Endodermal cell (in vitro differentiated cells): Measurements from ENCODE around the gene CLINT1. TPM values are rescaled to one million over a fixed set of nuclear protein-coding genes. Genes with fewer than 3 reads are reported as not detected.
A peak's percentile ranks its signal among the peaks of the same experiment; 100 is the strongest.

Source experiments
- DNase-seq: peaks from one replicate; pipeline ENCODE4 v3.0.0-alpha.2; 2017
- H3K27ac ChIP-seq: 2 replicates; pipeline ENCODE4 v1.5.1; 2013; ENCODE audit warnings: mild to moderate bottlenecking, low read depth, low read length, moderate library complexity
- H3K27me3 ChIP-seq: 2 replicates; pipeline ENCODE4 v1.6.1; 2013; ENCODE audit warnings: mild to moderate bottlenecking, low read length, moderate library complexity; ENCODE audit not compliant: insufficient read depth, control insufficient read depth, poor library complexity, severe bottlenecking
- H3K36me3 ChIP-seq: 2 replicates; pipeline ENCODE4 v1.7.0; 2013; ENCODE audit warnings: mild to moderate bottlenecking, low read length, moderate library complexity; ENCODE audit not compliant: control insufficient read depth, insufficient read depth
- H3K4me1 ChIP-seq: one replicate; pipeline ENCODE4 v1.7.0; 2013; ENCODE audit warnings: low read length; ENCODE audit not compliant: control insufficient read depth, insufficient read depth
- H3K4me3 ChIP-seq: 2 replicates; pipeline ENCODE4 v1.5.1; 2013; ENCODE audit warnings: mild to moderate bottlenecking, low read length, moderate library complexity
- H3K9ac ChIP-seq: 2 replicates; pipeline ENCODE4 v1.6.1; 2013; ENCODE audit warnings: mild to moderate bottlenecking, low read length, moderate library complexity; ENCODE audit not compliant: poor library complexity, severe bottlenecking; ENCODE audit errors: extremely low read depth
- H3K9me3 ChIP-seq: 2 replicates; pipeline ENCODE4 v1.6.1; 2013; ENCODE audit warnings: mild to moderate bottlenecking, low read length, moderate library complexity; ENCODE audit not compliant: control insufficient read depth
- H3K27ac Mint-ChIP-seq: 2 replicates; pipeline ENCODE4 v1.8.0; 2020; ENCODE audit warnings: mixed read lengths
- H3K27me3 Mint-ChIP-seq: 2 replicates; pipeline ENCODE4 v1.8.0; 2021; ENCODE audit warnings: mild to moderate bottlenecking, mixed read lengths; ENCODE audit not compliant: insufficient read depth
- H3K36me3 Mint-ChIP-seq: 2 replicates; pipeline ENCODE4 v1.8.0; 2020; ENCODE audit warnings: low read depth, mixed read lengths
- H3K4me1 Mint-ChIP-seq: 2 replicates; pipeline ENCODE4 v1.8.0; 2020; ENCODE audit warnings: mixed read lengths
- H3K4me3 Mint-ChIP-seq: 2 replicates; pipeline ENCODE4 v1.8.0; 2020; ENCODE audit warnings: mild to moderate bottlenecking, moderate library complexity, mixed read lengths
- H3K9me3 Mint-ChIP-seq: 2 replicates; pipeline ENCODE4 v1.8.0; 2020; ENCODE audit warnings: mild to moderate bottlenecking, mixed read lengths
- WGBS, 2 experiments: methylation state at CpG; one replicate each; pipeline versions ENCODE4 v1.1.5 to v1.1.7; 2013; ENCODE audit warnings: missing lambda C conversion rate in 2 of 2, mixed read lengths in 1 of 2; ENCODE audit not compliant: insufficient coverage in 1 of 2, insufficient read length in 1 of 2; 5-methylcytosine and 5-hydroxymethylcytosine counted together
- total RNA-seq, 2 donors: library from RNA; stranded (reverse); fragmentation: NEBNext Ultra II Directional in 1 of 2; extraction: Animal tissue kit (Norgen Biotek cat#: 25700) in 1 of 2; gene quantifications; 2 replicates in 1 of 2; 3 replicates in 1 of 2; pipeline ENCODE4 v1.2.1, GENCODE V29; 2021
- TF ChIP-seq, protein P1 (sequence below): fragments of 200-600 bp; sonication (generic); conservative IDR thresholded peaks from 2 replicates; pipeline ENCODE4 v1.5.0; 2021; ENCODE audit warnings: antibody characterized with exemption, mild to moderate bottlenecking

CLINT1 gene
- total RNA-seq, 2 donors from 2014 or later, result 91.6 to 92.7 TPM

DNA sequence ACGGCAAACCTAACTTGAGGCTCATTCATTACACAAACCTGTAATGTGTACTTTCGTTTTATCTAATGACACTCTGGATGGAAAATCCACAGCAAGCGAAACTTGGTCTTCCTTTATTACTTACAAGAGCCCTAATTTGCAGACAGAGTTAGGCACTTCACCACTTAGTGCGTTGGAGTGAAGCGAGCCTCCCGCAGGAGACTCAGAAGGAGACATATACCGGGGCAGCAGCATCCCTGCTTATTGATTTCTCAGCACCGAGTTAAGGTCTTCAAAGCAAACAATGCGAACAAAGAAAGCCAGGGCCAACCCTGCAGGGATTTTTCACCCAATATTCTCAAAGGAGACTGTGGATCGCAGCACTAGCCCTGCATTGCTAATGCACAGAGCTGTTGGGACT, 86.8 kb downstream of the CLINT1 start:
- Mint-ChIP-seq H3K4me3 (no peak overlapping the region), H3K36me3 (no peaks in the 10 kb centered on the region), H3K27ac (no peak overlapping the region), H3K4me1 (peaks cover 5% of the 10 kb centered on the region), H3K27me3 (no peaks in the 10 kb centered on the region), H3K9me3 (peaks cover 7% of the 10 kb centered on the region)
- Histone ChIP-seq H3K27ac (peak overlapping the region; percentile 29), H3K27me3 (no peaks in the 10 kb centered on the region), H3K9me3 (no peaks in the 10 kb centered on the region), H3K4me1 (no peaks in the 10 kb centered on the region), H3K36me3 (no peaks in the 10 kb centered on the region), H3K4me3 (no peak overlapping the region), H3K9ac (no peak overlapping the region)
- TF ChIP-seq, protein P1, sequence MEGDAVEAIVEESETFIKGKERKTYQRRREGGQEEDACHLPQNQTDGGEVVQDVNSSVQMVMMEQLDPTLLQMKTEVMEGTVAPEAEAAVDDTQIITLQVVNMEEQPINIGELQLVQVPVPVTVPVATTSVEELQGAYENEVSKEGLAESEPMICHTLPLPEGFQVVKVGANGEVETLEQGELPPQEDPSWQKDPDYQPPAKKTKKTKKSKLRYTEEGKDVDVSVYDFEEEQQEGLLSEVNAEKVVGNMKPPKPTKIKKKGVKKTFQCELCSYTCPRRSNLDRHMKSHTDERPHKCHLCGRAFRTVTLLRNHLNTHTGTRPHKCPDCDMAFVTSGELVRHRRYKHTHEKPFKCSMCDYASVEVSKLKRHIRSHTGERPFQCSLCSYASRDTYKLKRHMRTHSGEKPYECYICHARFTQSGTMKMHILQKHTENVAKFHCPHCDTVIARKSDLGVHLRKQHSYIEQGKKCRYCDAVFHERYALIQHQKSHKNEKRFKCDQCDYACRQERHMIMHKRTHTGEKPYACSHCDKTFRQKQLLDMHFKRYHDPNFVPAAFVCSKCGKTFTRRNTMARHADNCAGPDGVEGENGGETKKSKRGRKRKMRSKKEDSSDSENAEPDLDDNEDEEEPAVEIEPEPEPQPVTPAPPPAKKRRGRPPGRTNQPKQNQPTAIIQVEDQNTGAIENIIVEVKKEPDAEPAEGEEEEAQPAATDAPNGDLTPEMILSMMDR, result no peak
- WGBS, 2 experiments, result 76 to 83% methylated on average over 9 to 10 of the region's 10 CpGs
- DNase-seq, result peak; percentile 53

DNA sequence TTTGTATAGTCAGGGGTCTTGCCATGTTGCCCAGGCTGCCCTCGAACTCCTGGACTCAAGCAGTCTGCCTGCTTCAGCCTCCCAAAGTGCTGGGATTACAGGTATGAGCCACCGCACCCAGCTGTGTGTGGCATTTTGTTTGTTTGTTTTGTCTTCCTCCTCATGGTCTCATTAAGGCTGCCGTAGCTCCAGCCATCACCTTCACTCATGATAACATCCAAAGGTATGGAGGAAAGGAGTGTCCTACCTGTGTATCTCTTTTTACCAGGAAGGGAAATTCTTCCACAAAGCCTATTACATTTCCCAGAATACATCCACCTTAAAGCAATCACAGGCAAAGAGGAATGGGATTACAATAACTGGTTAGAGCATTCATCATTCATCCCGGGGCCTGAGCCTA, 88.3 kb downstream of the CLINT1 start:
- Mint-ChIP-seq H3K27me3 (no peaks in the 10 kb centered on the region), H3K4me3 (no peak overlapping the region), H3K9me3 (peaks cover 7% of the 10 kb centered on the region), H3K27ac (no peak overlapping the region), H3K4me1 (peaks cover 5% of the 10 kb centered on the region), H3K36me3 (no peaks in the 10 kb centered on the region)
- H3K27ac ChIP-seq, result no peak overlapping the region
- no peaks in the 10 kb centered on the region for H3K36me3 ChIP-seq
- no peaks in the 10 kb centered on the region for H3K9me3 ChIP-seq
- H3K9ac ChIP-seq, result no peak overlapping the region
- WGBS, 2 experiments, result 88 to 94% methylated on average over 2 to 4 of the region's 4 CpGs
- DNase-seq, result no peak
- TF ChIP-seq, protein P1, result no peak
- H3K4me3 ChIP-seq, result no peak overlapping the region
- no peaks in the 10 kb centered on the region for H3K27me3 ChIP-seq
- H3K4me1 ChIP-seq, result no peaks in the 10 kb centered on the region

DNA sequence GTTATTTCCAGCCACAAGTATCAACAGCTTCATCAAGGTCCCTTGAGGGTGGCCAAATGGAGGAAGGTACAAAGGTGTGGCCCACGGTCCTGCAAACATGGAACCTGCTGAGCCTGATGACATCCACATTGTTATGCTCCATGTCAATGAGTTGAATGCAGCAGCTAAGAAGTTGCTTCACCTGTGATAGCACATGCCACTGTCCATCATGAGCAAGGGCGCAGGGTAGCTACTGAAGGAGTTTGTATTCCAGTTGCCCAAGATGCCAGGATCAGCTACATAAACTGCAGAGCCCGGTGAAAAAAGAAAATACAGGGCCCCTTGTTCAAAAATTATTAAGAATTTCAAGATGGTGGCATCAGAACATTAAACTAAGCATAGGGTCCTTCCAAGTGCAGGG, 91.3 kb downstream of the CLINT1 start:
- TF ChIP-seq, protein P1, result no peak
- Mint-ChIP-seq H3K4me1 (peaks cover 5% of the 10 kb centered on the region), H3K4me3 (no peak overlapping the region), H3K27ac (no peak overlapping the region), H3K36me3 (no peaks in the 10 kb centered on the region), H3K9me3 (peaks cover 7% of the 10 kb centered on the region), H3K27me3 (no peaks in the 10 kb centered on the region)
- H3K9ac ChIP-seq, result no peak overlapping the region
- 97 to 100% methylated on average over 3 of the region's 3 CpGs for WGBS, 2 experiments
- H3K4me3 ChIP-seq, result no peak overlapping the region
- DNase-seq, result no peak
- H3K27ac ChIP-seq, result no peak overlapping the region
- no peaks in the 10 kb centered on the region for H3K4me1 ChIP-seq
- no peaks in the 10 kb centered on the region for H3K27me3 ChIP-seq
- H3K9me3 ChIP-seq, result no peaks in the 10 kb centered on the region
- H3K36me3 ChIP-seq, result no peaks in the 10 kb centered on the region
